Stimulated activated CD4-positive, alpha-beta T cell treated with anti-CD3 and anti-CD28 coated beads, TNF-alpha, amount 100 ng/mL, for 1 hour (primary cell): ENCODE results near the gene CD1B.
"Not testable (repeated sequence)": the region's sequence is repeated elsewhere in the genome, so short reads cannot be mapped to it uniquely, and the experiment has no call there.

ENCODE experiments used
- DNase-seq, 3 donors: peaks; one replicate each; pipeline ENCODE4 v3.0.0-alpha.2; 2020; ENCODE audit warnings: low read depth in 3 of 3, low spot score in 1 of 3

Gene CD1B

DNA sequence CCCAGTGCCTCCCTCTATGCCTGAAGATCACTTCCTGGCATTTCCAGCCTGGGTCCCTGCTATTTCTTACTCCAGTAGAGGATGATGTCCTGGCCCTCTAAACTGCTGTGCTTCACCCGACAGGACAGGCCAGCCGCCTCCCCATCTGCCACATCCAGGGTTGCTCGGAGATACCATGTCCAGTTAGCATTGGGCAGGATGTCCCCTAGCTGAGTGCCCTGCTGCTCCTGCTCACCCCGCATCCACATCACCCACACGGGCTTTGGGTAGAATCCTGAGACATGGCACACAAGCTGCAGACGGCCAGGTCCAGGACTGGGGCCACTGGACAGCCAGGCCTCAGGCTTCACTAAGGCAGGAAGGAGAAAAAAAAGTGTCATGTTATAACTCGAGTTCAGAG is 2.0 kb downstream of the CD1B start:
- no peak for DNase-seq

DNA sequence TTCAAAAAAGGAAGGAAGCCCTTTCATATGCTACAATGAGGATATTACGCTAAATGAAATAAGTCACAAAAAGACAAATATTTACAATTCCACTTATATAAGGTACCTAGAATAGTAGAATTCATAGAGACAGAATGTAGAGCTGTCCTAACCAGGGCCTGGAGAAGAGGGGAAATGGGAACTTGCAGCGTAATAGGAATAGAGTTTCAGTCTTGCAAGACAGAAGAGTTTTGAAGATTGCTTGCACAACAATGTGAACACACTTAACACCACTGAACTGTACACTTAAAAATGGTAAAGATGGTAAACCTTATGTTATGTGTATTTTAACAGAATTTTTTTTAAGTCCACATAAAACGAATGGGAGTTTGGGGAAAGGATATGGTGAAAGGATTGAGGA is 2.9 kb downstream of the CD1B start:
- DNase-seq = no peak

DNA sequence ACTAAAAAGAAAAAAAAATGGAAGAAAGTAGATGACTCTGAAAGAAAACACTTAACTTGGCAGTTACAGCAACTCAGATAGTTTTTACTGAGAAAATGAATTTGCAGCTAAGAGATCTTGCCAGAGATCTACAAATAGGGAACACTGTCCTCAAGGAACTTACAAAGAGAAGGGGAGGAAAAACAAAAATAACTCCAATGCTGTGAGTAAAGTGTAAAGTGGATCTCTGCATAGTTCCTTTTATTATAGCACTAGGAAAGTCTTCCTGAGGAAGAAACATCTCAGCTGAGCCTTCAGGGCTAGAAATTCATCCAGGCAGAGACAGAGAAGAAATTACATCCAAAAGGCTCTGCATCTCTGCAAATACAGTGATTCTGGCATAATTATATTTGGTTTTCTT is 3.9 kb downstream of the CD1B start:
- DNase-seq = no peak

DNA sequence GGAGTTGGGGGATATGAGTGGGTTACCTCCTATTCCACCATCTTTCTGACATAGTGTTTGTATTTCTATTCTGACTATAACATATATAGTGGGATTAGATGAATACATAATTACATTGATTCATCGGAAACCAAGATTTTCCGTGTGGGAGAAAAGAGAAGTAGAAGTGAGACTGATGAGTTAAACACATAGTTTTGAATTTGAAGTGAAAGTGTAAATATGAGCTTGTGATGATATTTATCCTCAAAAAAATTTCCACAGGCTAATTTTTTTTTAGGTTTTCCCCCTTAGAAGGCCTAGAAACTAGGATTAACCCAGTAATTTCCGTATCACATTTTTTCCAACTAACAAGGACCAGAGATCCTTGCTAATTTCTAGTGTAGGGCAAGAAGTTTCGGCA is 6.9 kb downstream of the CD1B start:
- DNase-seq = no peak

DNA sequence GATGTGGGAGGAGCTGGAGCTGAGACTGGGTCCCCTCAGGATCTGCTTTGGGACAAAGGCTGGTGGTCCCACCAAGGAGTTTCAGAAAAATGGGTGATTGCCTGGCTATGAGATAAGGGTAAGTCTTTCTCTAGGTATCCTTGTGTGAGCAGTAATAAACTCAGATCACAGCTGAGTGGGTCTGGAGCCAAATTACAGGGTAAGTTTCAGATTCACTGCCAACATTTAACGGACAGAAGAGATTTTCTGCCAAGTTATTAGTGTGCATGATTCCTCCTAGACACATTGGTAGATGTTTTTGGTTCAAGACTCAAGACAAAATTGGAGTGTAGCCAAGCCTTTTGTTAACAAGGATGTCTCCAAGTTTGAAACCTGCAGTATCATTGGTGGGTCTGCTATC is 7.5 kb downstream of the CD1B start:
- DNase-seq = no peak

DNA sequence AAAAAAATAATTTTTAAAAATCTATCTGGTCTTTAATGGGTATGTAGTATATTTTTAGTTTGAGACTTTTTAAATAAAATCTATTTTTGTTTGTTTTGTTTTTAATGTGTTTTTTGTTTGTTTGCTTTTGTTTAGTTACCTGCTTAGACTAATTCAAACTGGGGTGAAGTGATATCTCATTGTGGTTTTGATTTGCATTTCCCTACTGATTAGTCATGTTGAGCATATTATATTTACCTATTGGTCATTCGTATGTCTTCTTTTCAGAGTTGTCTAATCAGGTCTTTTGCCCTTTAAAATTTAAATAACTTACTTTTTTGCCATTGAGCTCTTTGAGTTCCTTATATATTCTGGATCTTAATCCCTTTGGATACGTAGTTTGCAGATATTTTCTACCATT is 20.3 kb downstream of the CD1B start:
- DNase-seq = no peak

DNA sequence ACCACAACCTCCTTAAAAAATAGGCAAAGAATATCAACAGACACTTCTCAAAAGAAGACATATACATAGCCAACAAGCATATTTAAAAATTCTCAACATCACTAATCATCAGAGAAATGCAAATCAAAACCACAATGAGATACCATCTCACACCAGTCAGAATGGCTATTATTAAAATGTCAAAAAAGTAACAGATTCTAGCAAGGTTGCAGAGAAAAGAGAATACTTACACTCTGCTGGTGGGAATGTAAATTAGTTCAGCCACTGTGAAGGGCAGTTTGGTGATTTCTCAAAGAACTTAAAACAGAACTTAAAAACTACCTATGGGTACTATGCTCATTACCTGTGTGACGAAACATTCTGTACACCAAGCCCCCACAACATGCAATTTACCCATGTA is 20.7 kb downstream of the CD1B start:
- no peak for DNase-seq

DNA sequence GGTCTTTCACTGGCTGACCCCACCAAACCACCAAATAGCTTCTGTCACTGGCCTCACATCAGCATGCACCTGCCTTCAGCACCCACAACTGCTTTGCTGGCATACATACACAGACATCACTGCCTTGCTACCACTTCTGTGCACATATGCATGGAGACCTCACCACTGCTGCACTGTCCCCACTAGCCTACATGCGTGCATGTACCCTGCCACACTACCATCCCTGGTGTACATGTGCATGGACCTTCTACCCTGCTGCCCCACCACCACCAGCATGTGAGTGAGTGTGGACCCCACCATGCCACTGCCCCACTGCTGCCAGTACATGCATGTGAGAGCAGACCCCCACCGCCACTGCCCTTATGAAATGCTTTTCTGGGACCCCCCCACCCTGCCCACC is 35.5 kb downstream of the CD1B start:
- no peak for DNase-seq

DNA sequence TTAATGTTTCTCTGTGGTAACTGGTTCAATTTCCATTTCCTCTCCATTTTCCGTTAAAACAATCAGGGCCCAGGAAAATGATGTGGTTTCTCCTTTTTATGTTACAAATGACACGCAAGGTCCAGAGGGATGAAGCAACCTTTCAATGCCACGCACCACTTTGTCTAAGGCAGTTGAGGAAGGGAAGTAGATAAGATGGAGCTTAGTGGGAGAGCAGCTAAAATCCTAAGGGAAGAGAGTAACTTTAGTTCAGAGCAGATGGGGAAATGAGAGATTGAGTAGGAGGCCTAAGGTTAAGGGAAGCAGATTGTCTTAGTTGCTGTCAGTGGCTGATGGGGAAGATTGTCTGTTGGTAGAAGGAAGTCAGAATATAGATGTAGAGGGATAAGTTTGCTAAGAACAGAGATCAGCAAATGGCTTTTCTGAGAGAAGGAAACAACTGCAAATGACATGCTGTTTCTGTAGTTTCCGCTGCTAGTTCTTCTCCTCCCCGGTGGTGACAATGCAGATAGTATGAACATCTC is 40.9 kb downstream of the CD1B start:
- DNase-seq = no peak

DNA sequence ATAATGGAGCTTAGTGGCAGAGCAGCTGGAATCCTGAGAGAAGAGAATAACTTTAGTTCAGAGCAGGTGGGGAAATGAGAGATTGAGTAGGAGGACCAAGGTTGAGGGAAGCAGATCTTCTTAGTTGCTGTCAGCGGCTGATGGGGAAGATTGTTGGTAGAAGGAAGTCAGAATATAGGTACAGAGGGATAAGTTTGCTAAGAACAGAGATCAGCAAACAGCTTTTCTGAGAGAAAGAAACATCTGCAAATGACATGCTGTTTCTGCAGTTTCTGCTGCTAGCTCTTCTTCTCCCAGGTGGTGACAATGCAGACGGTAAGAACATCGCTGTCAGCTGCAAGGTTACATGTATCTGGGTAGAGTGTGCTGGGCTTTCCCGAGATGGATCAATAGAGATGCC is 41.5 kb downstream of the CD1B start, which contains the start of gene CD1C:
TSS of gene CD1C (plus strand) at position 113 of the 400 bp plus-strand sequence. CDS start at position 255, 142 bp downstream.
- DNase-seq = no peak

DNA sequence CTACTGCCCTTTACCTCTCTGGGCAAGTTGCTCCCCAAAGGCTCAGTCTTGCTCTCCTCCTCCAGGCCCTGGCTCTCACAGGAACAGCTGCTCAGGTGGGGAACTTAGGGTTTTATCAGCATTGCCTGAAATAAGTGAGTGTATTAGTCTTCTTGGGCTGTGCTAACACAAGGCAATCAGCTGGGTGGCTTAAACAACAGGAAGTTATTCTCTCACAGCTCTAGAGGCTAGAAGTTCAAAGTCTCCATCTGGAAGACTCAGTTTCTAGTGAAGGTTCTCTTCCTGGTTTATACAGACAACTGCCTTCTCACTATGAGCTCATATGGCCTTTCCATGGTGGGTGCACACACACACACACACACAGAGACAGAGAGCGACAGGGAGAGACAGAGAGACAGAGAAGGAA is 44.4 kb downstream of the CD1B start:
- DNase-seq = no peak

DNA sequence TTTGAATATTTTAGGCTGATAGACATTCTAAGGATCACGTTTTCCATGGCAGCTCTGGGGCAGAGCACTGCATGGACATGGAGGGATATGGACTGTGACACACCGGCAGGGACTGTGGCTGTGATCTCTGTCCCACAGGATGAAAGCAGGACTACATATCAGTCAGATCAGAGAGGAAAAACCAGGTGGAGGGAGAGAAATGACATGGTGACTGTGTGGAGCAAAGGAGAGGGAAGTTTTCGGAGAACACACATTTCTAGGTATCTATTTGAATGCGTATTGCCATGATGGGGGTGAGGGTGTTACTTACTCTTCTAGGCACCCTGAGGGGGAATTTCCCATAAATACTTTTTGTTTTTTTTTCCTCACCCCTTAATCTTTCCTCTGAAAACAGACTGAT is 44.8 kb downstream of the CD1B start:
- no peak for DNase-seq

DNA sequence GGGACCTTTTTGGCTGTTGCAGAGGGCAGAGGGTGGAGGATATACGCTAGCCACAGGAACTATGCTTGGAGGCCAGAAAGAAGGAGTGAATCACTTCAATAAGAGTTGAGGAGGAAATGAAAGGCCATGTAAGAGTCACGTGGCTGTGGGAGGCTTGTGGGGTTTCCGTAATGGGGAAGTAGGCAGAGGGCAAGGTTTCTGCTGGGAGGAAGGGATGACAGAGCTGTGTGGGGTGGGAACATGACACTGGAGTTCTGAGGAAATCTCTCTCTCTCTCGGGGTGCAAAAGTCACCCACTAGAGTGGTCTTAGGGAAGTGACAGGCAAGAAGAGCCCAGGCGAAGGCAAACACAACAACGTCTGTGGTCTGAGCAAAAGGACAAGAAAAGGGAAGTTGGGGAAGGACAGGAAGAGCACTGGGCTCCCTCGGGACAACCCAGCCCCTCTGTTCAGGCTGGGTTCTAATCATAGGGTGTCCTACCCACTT is 45.5 kb downstream of the CD1B start:
- DNase-seq = no peak

DNA sequence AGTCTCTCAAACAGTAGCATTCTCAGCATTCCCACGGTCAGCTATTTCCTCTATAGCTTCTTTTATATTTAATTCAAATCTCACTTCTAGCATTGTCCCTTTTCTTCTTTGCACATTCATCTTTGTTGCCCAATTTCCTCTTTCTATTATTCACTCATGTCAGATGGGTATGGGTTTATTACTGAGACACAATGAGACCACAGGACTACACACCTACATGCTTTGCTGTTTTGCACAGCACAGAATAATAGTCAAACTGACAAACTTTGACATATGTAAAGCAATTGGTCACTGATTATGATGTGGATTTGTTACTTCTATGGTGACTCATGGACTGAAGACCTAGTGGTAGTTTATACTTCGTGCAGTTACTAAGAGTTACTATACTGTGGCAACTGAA is 47.4 kb downstream of the CD1B start:
- DNase-seq = no peak

DNA sequence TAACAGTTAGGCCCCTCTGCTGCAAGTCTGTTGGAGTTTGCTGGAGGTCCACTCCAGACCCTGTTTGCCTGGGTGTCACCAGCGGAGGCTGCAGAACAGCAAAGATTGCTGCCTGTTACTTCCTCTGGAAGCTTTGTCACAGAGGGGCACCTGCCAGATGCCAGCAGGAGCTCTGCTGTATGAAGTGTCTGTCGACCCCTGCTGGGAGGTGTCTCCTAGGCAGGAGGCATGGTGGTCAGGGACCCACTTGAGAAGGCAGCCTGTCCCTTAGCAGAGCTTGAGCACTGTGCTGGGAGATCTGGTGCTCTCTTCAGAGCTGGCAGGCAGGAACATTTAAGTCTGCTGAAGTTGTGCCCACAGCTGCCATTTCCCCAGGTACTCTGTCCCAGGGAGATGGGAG is 48.9 kb downstream of the CD1B start:
- not testable (repeated sequence) for DNase-seq
